ENCODE data around the gene WFS1. TPM values are rescaled to one million over a fixed set of nuclear protein-coding genes. Genes with fewer than 3 reads are reported as not detected.

Gene WFS1
- total and polyA plus RNA-seq, 9 of the 15 experiments (the other 6 are each of a cell fraction or from before 2014, with no cell fraction given): 0.01 to 0.29 (median 0.03) TPM; not detected in 5

DNA sequence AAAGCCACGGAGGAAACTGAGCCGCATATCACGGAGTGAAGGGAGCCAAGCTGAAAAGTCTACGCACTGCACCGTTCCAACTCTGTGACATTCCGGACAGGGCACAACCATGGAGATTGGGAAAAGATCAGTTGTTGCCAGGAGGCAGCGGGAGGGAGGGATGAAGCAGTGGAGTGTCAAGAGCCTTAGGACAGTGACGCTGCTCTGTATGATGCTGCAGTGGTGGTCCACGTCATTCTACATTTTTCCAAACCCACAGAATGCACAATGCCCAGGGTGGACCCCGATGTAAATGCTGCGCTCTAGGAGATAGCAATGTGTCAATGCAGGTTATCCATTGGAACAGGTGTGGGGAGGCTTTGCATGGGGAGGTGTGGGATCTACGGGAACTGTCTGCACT, 7.5 kb upstream of the WFS1 start:
- Histone ChIP-seq H3K79me2 (ENCODE audit: control insufficient read depth, insufficient read depth, low read length) (no peaks in the 10 kb centered on the region), H3K9me1 (ENCODE audit: control insufficient read depth, insufficient read depth, low read length) (peaks cover 4% of the 10 kb centered on the region), H3K36me3 (ENCODE audit: control insufficient read depth, insufficient read depth, low read length) (no peaks in the 10 kb centered on the region), H3K27ac (ENCODE audit: extremely low read depth, low read depth, low read length) (no peak overlapping the region), H3K27me3 (ENCODE audit: control insufficient read depth in 2 of 2, insufficient read depth in 2 of 2, low read length in 2 of 2) (peaks cover 0 to 10% of the 10 kb centered on the region in 2 experiments; a peak in 1 of 5 replicates), H2AFZ (ENCODE audit: low read depth, low read length) (no peak overlapping the region), H3K4me2 (ENCODE audit: insufficient read depth, low read length) (no peak overlapping the region), H3K9ac (ENCODE audit: insufficient read depth in 1 of 2, low read depth in 2 of 2, low read length in 2 of 2) (no peak overlapping the region), H3K9me3 (replicated peaks; ENCODE audit: control insufficient read depth, insufficient read depth, low read depth, low read length) (no peaks in the 10 kb centered on the region), H4K20me1 (replicated peaks; ENCODE audit: control insufficient read depth, insufficient read depth, low read length) (no peaks in the 10 kb centered on the region), H3K4me1 (replicated peaks in 1 of 2; ENCODE audit: control insufficient read depth in 2 of 2, insufficient read depth in 2 of 2, low read length in 2 of 2) (no peaks in the 10 kb centered on the region; a peak in 1 of 5 replicates), H3K4me3 (no peak overlapping the region)
- 3% methylated on average over 12 of the region's 12 CpGs for WGBS (ENCODE audit: insufficient coverage, low coverage, missing lambda C conversion rate)
- DNase-seq (ENCODE audit: extremely low read depth in 1 of 4, low spot score in 3 of 4) (no peak), FAIRE-seq (no peak), ATAC-seq (no peak)
- TF ChIP-seq YY1 (IDR thresholded peaks at IDR 0.05; ENCODE audit: borderline replicate concordance in 1 of 3, control insufficient read depth in 1 of 3, extremely low read depth in 1 of 3, insufficient read depth in 3 of 3, insufficient read length in 1 of 3, insufficient replicate concordance in 2 of 3, low read depth in 1 of 3, low read length in 2 of 3) (no peak), ZNF316 (IDR thresholded peaks at IDR 0.05) (no peak), NCOA4 (IDR thresholded peaks at IDR 0.05; ENCODE audit: partially characterized antibody) (no peak), MTA1 (IDR thresholded peaks at IDR 0.05; ENCODE audit: borderline replicate concordance) (no peak), RFX1 (IDR thresholded peaks at IDR 0.05) (no peak), SMARCA5 (IDR thresholded peaks at IDR 0.05) (no peak), ZFPM2 (CRISPR knock-in tag; IDR thresholded peaks at IDR 0.05) (no peak), ARID2 (IDR thresholded peaks at IDR 0.05) (no peak), PHB (CRISPR knock-in tag; IDR thresholded peaks at IDR 0.05) (no peak), HMGN3 (IDR thresholded peaks at IDR 0.05; ENCODE audit: borderline replicate concordance, extremely low read depth, insufficient read length, low read depth, low read length) (no peak), KLF6 (CRISPR knock-in tag; IDR thresholded peaks at IDR 0.05; ENCODE audit: borderline replicate concordance) (no peak)
- TF ChIP-seq, protein P1, sequence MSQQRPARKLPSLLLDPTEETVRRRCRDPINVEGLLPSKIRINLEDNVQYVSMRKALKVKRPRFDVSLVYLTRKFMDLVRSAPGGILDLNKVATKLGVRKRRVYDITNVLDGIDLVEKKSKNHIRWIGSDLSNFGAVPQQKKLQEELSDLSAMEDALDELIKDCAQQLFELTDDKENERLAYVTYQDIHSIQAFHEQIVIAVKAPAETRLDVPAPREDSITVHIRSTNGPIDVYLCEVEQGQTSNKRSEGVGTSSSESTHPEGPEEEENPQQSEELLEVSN (IDR thresholded peaks at IDR 0.05; ENCODE audit: borderline replicate concordance in 1 of 2, extremely low read depth in 1 of 2, insufficient read depth in 1 of 2, insufficient read length in 1 of 2, low read depth in 1 of 2, low read length in 1 of 2, poor library complexity in 1 of 2, severe bottlenecking in 1 of 2): no peak
- TF ChIP-seq, protein P2, sequence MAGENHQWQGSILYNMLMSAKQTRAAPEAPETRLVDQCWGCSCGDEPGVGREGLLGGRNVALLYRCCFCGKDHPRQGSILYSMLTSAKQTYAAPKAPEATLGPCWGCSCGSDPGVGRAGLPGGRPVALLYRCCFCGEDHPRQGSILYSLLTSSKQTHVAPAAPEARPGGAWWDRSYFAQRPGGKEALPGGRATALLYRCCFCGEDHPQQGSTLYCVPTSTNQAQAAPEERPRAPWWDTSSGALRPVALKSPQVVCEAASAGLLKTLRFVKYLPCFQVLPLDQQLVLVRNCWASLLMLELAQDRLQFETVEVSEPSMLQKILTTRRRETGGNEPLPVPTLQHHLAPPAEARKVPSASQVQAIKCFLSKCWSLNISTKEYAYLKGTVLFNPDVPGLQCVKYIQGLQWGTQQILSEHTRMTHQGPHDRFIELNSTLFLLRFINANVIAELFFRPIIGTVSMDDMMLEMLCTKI (IDR thresholded peaks at IDR 0.05; ENCODE audit: partially characterized antibody): no peak
- in situ Hi-C loops (cut with MboI): no loop called here
- intact Hi-C loops (cut with micrococcal nuclease): no loop called here
- no TSS peak for BruUV-seq (replicated peaks)
- ChIA-PET POLR2A (no interaction called here), CTCF (ENCODE audit: low intra/inter-chr PET ratio) (no interaction called here)

All from K562 (cell line).